Smooth muscle cell of the brain vasculature (primary cell): Measurements from ENCODE around the gene DGAT2.

Source experiments
- DNase-seq: peaks from one replicate; pipeline ENCODE4 v3.0.0-alpha.2; 2012; ENCODE audit warnings: low read depth, low spot score

Gene DGAT2

GRCh38 chr11:75823415-75823814, 54.8 kb downstream of the DGAT2 start:
- no peak for DNase-seq

GRCh38 chr11:75823946-75824345, 55.4 kb downstream of the DGAT2 start:
- DNase-seq: no peak

GRCh38 chr11:75826461-75827230, 58.1 kb downstream of the DGAT2 start:
- no peak for DNase-seq

GRCh38 chr11:75827562-75827961, 59.0 kb downstream of the DGAT2 start:
- no peak for DNase-seq

- no peak for DNase-seq
These were observed 63.4 kb downstream of the DGAT2 start for GRCh38 chr11:75831915-75832502.

- no peak for DNase-seq
These were observed 66.2 kb downstream of the DGAT2 start for GRCh38 chr11:75834728-75835127.

GRCh38 chr11:75836417-75836816, 67.8 kb downstream of the DGAT2 start:
- no peak for DNase-seq

- DNase-seq: no peak
These were observed 71.3 kb downstream of the DGAT2 start for GRCh38 chr11:75839851-75840250.

- no peak for DNase-seq
These were observed 71.9 kb downstream of the DGAT2 start for GRCh38 chr11:75840522-75840921.

- no peak for DNase-seq
These were observed 73.2 kb downstream of the DGAT2 start for GRCh38 chr11:75841739-75842138.

- no peak for DNase-seq
These were observed 76.7 kb downstream of the DGAT2 start for GRCh38 chr11:75845324-75845723.

- DNase-seq: no peak
These were observed 81.3 kb downstream of the DGAT2 start for GRCh38 chr11:75849894-75850293.

GRCh38 chr11:75850787-75851186, 82.2 kb downstream of the DGAT2 start:
- DNase-seq: no peak
